ENCODE results near the gene MSRB1. TPM values are rescaled to one million over a fixed set of nuclear protein-coding genes. Genes with fewer than 3 reads are reported as not detected.
A peak's percentile ranks its signal among the peaks of the same experiment; 100 is the strongest.

MSRB1 gene
- total and polyA plus RNA-seq, 2 of the 13 experiments (the other 11 are each of a cell fraction or from before 2014, with no cell fraction given): 32.1 to 75.4 TPM

DNA sequence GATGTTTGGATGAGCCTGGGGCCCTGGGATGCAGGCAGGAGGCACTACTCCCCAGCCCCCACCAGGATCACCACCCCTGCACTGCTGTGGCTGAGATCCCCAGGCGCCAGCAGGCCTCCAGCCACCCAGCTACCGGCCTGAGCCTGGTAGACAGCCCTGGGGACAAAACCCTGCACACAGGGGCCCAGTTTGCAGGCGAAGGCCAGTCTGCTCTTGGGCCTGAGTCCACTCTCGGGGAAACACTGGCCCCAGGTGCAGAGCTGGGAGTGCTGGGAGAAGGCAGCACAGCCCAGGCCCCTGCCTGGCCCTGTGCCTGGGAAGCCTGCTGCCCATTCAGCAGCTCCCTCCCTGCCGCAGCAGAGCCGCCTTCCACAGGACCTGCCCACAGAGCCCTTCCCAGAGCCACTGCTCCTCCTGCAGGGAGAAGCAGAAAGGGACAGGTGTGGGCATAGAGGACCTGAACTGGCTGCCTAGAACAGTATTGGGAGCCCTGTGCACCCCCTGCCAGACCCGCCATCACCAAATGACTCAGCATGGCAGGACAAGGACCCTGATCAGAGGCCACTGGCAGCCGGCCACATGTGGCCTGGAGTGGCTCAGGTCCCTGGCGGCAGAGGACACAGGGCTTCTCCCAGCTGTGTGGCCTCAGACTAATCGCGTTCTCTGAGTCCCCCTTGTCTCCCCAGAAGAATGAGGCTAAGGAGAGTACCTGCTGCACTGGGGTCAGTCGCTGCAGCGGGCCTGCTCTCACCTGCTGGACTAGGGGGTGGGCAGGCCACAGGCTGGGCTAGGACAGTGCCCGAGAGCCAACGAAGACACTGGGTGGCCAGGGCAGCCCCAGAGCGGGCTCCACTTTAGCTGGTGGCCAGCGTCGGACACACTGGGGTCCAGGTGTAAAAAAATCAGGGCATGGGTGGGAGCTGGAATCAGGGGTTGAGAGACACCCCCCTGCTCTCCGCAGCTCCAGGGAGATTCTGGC is 10.7 kb downstream of the MSRB1 start (continued):
- TF ChIP-seq, protein P1, sequence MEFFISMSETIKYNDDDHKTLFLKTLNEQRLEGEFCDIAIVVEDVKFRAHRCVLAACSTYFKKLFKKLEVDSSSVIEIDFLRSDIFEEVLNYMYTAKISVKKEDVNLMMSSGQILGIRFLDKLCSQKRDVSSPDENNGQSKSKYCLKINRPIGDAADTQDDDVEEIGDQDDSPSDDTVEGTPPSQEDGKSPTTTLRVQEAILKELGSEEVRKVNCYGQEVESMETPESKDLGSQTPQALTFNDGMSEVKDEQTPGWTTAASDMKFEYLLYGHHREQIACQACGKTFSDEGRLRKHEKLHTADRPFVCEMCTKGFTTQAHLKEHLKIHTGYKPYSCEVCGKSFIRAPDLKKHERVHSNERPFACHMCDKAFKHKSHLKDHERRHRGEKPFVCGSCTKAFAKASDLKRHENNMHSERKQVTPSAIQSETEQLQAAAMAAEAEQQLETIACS (CRISPR knock-in tag; IDR thresholded peaks at IDR 0.05): no peak
- TF ChIP-seq ZNF224 (CRISPR knock-in tag; IDR thresholded peaks at IDR 0.05) (no peak), GZF1 (CRISPR knock-in tag; IDR thresholded peaks at IDR 0.05) (no peak), NAIF1 (CRISPR knock-in tag; IDR thresholded peaks at IDR 0.05; ENCODE audit: borderline replicate concordance) (no peak), MATR3 (CRISPR knock-in tag; IDR thresholded peaks at IDR 0.05) (no peak), ZNF124 (CRISPR knock-in tag; IDR thresholded peaks at IDR 0.05) (peak; percentile 68; the same call in 1 of the 2 replicates), ZNF33A (CRISPR knock-in tag; IDR thresholded peaks at IDR 0.05; ENCODE audit: borderline replicate concordance) (0 out of 2 replicates have a peak, but pooled peaks have one; percentile 43), NPAS2 (CRISPR knock-in tag; IDR thresholded peaks at IDR 0.05; ENCODE audit: borderline replicate concordance) (no peak), ZSCAN30 (CRISPR knock-in tag; IDR thresholded peaks at IDR 0.05) (no peak), MIER3 (CRISPR knock-in tag; IDR thresholded peaks at IDR 0.05; ENCODE audit: borderline replicate concordance) (no peak), CREM (IDR thresholded peaks at IDR 0.05) (no peak), CREM (CRISPR knock-in tag; IDR thresholded peaks at IDR 0.05) (no peak), MAFG (CRISPR knock-in tag; IDR thresholded peaks at IDR 0.05) (no peak), NFYB (CRISPR knock-in tag; IDR thresholded peaks at IDR 0.05) (no peak), SETDB1 (CRISPR knock-in tag; IDR thresholded peaks at IDR 0.05; ENCODE audit: borderline replicate concordance) (no peak), NCOA5 (CRISPR knock-in tag; IDR thresholded peaks at IDR 0.05) (no peak), ZBTB20 (CRISPR knock-in tag; IDR thresholded peaks at IDR 0.05; ENCODE audit: borderline replicate concordance, low read depth) (no peak), ZNF296 (CRISPR knock-in tag; conservative IDR thresholded peaks at IDR 0.05) (no peak), ZBTB38 (CRISPR knock-in tag; IDR thresholded peaks at IDR 0.05) (peak; percentile 43; the same call in 1 of the 2 replicates)
- TF ChIP-seq, protein P2, sequence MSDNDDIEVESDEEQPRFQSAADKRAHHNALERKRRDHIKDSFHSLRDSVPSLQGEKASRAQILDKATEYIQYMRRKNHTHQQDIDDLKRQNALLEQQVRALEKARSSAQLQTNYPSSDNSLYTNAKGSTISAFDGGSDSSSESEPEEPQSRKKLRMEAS (IDR thresholded peaks at IDR 0.05): peak; percentile 42; the same call in 1 of the 2 replicates
- TF ChIP-seq, protein P3, sequence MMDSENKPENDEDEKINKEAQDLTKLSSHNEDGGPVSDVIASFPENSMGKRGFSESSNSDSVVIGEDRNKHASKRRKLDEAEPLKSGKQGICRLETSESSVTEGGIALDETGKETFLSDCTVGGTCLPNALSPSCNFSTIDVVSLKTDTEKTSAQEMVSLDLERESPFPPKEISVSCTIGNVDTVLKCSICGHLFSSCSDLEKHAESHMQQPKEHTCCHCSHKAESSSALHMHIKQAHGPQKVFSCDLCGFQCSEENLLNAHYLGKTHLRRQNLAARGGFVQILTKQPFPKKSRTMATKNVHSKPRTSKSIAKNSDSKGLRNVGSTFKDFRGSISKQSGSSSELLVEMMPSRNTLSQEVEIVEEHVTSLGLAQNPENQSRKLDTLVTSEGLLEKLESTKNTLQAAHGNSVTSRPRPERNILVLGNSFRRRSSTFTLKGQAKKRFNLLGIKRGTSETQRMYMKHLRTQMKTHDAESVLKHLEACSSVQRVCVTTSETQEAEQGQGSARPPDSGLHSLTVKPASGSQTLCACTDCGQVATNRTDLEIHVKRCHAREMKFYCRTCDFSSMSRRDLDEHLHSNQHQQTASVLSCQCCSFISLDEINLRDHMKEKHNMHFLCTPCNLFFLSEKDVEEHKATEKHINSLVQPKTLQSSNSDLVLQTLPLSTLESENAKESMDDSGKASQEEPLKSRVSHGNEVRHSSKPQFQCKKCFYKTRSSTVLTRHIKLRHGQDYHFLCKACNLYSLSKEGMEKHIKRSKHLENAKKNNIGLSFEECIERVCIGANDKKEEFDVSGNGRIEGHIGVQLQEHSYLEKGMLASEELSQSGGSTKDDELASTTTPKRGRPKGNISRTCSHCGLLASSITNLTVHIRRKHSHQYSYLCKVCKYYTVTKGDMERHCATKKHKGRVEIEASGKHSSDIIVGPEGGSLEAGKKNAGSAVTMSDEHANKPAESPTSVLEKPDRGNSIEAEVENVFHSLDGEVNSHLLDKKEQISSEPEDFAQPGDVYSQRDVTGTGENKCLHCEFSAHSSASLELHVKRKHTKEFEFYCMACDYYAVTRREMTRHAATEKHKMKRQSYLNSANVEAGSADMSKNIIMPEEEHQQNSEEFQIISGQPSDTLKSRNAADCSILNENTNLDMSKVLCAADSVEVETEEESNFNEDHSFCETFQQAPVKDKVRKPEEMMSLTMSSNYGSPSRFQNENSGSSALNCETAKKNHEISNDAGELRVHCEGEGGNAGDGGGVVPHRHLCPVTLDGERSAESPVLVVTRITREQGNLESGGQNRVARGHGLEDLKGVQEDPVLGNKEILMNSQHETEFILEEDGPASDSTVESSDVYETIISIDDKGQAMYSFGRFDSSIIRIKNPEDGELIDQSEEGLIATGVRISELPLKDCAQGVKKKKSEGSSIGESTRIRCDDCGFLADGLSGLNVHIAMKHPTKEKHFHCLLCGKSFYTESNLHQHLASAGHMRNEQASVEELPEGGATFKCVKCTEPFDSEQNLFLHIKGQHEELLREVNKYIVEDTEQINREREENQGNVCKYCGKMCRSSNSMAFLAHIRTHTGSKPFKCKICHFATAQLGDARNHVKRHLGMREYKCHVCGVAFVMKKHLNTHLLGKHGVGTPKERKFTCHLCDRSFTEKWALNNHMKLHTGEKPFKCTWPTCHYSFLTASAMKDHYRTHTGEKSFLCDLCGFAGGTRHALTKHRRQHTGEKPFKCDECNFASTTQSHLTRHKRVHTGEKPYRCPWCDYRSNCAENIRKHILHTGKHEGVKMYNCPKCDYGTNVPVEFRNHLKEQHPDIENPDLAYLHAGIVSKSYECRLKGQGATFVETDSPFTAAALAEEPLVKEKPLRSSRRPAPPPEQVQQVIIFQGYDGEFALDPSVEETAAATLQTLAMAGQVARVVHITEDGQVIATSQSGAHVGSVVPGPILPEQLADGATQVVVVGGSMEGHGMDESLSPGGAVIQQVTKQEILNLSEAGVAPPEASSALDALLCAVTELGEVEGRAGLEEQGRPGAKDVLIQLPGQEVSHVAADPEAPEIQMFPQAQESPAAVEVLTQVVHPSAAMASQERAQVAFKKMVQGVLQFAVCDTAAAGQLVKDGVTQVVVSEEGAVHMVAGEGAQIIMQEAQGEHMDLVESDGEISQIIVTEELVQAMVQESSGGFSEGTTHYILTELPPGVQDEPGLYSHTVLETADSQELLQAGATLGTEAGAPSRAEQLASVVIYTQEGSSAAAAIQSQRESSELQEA (CRISPR knock-in tag; IDR thresholded peaks at IDR 0.05; ENCODE audit: not compliant biosample characterization): no peak

Measured in HepG2 (cell line).